Parathyroid adenoma (tissue), 2 donors: ENCODE data around the gene PLCD1.

Source experiments
- H2AFZ ChIP-seq: fragments of 300-600 bp; sonication (generic); one replicate; pipeline ENCODE4 v1.7.0; 2017; ENCODE audit warnings: antibody characterized with exemption, mild to moderate bottlenecking
- H3K27ac ChIP-seq: fragments of 300-600 bp; sonication (generic); one replicate; pipeline ENCODE4 v1.7.0; 2017
- H3K27me3 ChIP-seq: fragments of 300-600 bp; sonication (generic); one replicate; pipeline ENCODE4 v1.7.0; 2017; ENCODE audit warnings: low read length; ENCODE audit not compliant: control insufficient read depth, insufficient read depth
- H3K36me3 ChIP-seq: fragments of 300-600 bp; sonication (generic); one replicate; pipeline ENCODE4 v1.7.0; 2017; ENCODE audit warnings: low read length; ENCODE audit not compliant: control insufficient read depth, insufficient read depth
- H3K4me1 ChIP-seq: fragments of 300-600 bp; sonication (generic); one replicate; pipeline ENCODE4 v1.7.0; 2017; ENCODE audit warnings: control low read depth
- H3K4me2 ChIP-seq: fragments of 300-600 bp; sonication (generic); one replicate; pipeline ENCODE4 v1.7.0; 2017; ENCODE audit warnings: low read length
- H3K4me3 ChIP-seq: fragments of 300-600 bp; sonication (generic); one replicate; pipeline ENCODE4 v1.7.0; 2017; ENCODE audit warnings: low read depth, low read length
- H3K79me2 ChIP-seq: fragments of 300-600 bp; sonication (generic); one replicate; pipeline ENCODE4 v1.7.0; 2017; ENCODE audit warnings: control low read depth
- H3K9ac ChIP-seq: fragments of 300-600 bp; sonication (generic); one replicate; pipeline ENCODE4 v1.7.0; 2017; ENCODE audit warnings: mild to moderate bottlenecking
- H3K9me3 ChIP-seq: fragments of 300-600 bp; sonication (generic); one replicate; pipeline ENCODE4 v1.7.0; 2017; ENCODE audit warnings: low read length; ENCODE audit not compliant: control insufficient read depth
- TF ChIP-seq, protein P1 (sequence below): fragments of 300-600 bp; sonication (generic); IDR thresholded peaks from one replicate; pipeline ENCODE4 v1.7.0; 2017; ENCODE audit warnings: antibody characterized with exemption, mild to moderate bottlenecking
- donor health status: primary hyperparathyroidism.

The PLCD1 gene

DNA sequence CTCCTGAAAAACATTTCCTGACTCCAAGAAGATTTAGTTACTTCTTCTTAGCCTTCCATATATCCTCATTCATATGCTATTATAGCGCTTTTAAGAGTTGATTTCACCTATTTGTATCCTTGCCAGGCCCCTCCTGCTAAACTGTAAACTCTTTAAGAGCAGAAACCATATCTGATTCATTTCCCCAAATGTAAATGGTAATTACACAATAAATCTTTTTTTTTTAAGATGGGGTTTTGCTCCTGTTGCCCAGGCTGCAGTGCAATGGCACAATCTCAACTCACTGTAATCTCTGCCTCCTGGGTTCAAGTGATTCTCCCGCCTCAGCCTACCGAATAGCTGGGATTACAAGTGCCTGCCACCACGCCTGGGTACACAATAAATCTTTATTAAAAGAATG, 14.0 kb upstream of the PLCD1 start:
- H2AFZ ChIP-seq, result no peak overlapping the region

DNA sequence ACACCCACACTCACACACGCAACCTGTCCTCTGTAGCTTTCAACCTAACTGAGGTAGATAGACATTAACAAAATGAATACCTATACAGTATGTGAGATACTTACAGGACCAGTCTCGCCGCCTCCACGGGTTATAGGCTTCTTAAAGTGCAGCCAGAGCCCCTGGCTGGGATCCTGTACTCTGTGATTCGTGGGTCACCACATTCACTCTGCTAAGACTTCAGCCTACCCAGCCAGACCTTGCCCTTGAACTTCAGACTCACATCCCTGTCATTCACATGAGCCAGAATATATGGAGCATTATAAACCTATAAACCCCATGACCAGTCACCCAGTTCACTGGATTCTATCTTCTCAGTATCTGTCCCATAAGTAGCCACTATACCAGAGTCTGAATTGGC, 11.0 kb upstream of the PLCD1 start:
- Histone ChIP-seq H3K9me3 (no peaks in the 10 kb centered on the region), H3K4me2 (no peak overlapping the region), H3K4me1 (no peaks in the 10 kb centered on the region), H3K4me3 (no peak overlapping the region), H3K9ac (no peak overlapping the region), H3K27ac (no peak overlapping the region), H2AFZ (no peak overlapping the region), H3K27me3 (no peaks in the 10 kb centered on the region), H3K36me3 (no peaks in the 10 kb centered on the region), H3K79me2 (no peaks in the 10 kb centered on the region)
- TF ChIP-seq, protein P1, sequence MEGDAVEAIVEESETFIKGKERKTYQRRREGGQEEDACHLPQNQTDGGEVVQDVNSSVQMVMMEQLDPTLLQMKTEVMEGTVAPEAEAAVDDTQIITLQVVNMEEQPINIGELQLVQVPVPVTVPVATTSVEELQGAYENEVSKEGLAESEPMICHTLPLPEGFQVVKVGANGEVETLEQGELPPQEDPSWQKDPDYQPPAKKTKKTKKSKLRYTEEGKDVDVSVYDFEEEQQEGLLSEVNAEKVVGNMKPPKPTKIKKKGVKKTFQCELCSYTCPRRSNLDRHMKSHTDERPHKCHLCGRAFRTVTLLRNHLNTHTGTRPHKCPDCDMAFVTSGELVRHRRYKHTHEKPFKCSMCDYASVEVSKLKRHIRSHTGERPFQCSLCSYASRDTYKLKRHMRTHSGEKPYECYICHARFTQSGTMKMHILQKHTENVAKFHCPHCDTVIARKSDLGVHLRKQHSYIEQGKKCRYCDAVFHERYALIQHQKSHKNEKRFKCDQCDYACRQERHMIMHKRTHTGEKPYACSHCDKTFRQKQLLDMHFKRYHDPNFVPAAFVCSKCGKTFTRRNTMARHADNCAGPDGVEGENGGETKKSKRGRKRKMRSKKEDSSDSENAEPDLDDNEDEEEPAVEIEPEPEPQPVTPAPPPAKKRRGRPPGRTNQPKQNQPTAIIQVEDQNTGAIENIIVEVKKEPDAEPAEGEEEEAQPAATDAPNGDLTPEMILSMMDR, result no peak

More for the DNA sequence above, 14.0 kb upstream of the PLCD1 start:
- Histone ChIP-seq H3K27me3 (no peaks in the 10 kb centered on the region), H3K4me2 (no peak overlapping the region), H3K4me1 (no peaks in the 10 kb centered on the region), H3K4me3 (no peak overlapping the region), H3K9ac (no peak overlapping the region), H3K9me3 (no peaks in the 10 kb centered on the region), H3K79me2 (no peaks in the 10 kb centered on the region), H3K36me3 (no peaks in the 10 kb centered on the region), H3K27ac (no peak overlapping the region)
- TF ChIP-seq, protein P1, result no peak

DNA sequence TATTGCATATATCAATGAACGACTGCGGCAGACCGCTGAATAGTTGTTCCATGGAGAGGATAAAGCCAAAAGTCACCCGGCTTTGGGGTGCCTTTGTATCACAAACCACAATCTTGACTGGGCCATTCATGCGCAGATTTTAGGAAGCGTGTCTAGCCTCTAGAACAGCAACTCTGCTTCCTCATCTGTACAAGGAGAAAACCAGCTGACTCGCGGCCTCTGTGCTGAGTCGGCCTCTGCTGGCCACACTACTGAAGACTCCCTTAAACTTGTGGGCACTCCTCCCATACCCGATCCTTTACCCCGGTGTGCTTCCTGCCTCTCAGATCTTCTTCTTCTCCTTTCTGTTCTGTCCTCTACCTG, 10.4 kb upstream of the PLCD1 start:
- Histone ChIP-seq H3K27me3 (no peaks in the 10 kb centered on the region), H3K9ac (no peak overlapping the region), H3K4me1 (no peaks in the 10 kb centered on the region), H3K9me3 (no peaks in the 10 kb centered on the region), H3K27ac (no peak overlapping the region), H2AFZ (peak overlapping the region; percentile 62), H3K4me3 (no peak overlapping the region), H3K4me2 (peak overlapping the region; percentile 53), H3K36me3 (no peaks in the 10 kb centered on the region), H3K79me2 (no peaks in the 10 kb centered on the region)
- TF ChIP-seq, protein P1, result no peak

DNA sequence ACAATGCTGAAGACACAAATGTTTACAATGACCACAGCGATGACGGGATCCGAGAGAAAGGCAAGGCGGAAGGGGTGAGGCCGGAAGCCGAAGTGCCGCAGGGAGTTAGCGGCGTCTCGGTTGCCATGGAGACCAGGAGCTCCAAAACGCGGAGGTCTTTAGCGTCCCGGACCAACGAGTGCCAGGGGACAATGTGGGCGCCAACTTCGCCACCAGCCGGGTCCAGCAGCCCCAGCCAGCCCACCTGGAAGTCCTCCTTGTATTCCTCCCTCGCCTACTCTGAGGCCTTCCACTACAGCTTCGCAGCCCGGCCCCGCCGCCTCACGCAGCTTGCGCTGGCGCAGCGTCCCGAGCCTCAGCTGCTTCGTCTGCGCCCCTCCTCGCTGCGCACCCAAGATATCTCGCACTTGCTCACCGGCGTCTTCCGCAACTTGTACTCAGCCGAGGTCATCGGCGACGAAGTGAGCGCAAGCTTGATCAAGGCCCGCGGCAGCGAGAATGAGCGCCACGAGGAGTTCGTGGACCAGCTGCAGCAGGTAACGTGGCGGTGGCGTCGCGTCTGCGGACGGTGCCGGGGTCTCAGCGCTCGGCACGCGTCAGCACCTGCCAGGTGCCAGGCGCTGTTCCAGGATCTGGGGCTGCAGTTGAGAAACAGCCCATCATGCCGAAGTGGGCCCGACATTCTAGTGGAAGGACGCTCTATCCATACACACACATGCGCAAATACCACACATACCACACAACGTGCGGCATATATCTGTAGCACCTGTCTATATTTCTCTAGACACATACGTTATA, 9.9 kb upstream of the PLCD1 start, which contains the start of gene DLEC1:
DLEC1 (plus strand) TSS at position 108 of the 798 bp plus-strand sequence; CDS start at position 126, 18 bp downstream.
- no peak within 1 kb of the TSS for H3K27ac ChIP-seq
- no peaks in the 10 kb centered on the region for H3K27me3 ChIP-seq
- H3K36me3 ChIP-seq, result no peaks in the 10 kb centered on the region
- TF ChIP-seq, protein P1, result no peak
- no peak within 1 kb of the TSS for H3K9ac ChIP-seq
- H3K4me1 ChIP-seq, result no peaks in the 10 kb centered on the region
- peak within 1 kb of the TSS; percentile 53 for H3K4me2 ChIP-seq
- H3K79me2 ChIP-seq, result no peaks in the 10 kb centered on the region
- peak within 1 kb of the TSS; percentile 5 for H3K4me3 ChIP-seq
- peak within 1 kb of the TSS; percentile 62 for H2AFZ ChIP-seq
- H3K9me3 ChIP-seq, result no peaks in the 10 kb centered on the region

DNA sequence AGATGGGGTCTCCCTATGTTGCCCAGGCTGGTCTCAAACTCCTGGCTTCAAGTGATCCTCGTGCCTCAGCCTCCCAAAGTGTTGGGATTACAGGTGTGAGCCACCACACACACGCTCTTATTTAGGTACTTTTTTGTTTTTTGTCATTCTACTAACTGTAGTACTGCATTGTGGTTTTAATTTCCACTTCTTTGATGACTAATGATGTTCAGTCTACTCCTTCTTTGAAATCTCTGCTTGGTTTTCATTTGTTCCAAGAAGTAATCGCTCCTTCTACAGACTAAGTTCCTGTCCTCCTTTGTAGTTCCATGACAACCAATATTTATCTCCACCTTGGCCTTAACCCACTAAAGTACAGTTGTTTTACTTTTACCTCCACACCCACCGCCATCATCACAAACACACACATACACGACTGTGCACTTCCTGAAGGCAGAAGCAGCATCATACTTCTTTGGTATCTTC, 9.0 kb upstream of the PLCD1 start:
- Histone ChIP-seq H3K4me3 (no peak overlapping the region), H3K27ac (no peak overlapping the region), H3K36me3 (no peaks in the 10 kb centered on the region), H3K4me2 (no peak overlapping the region), H3K27me3 (no peaks in the 10 kb centered on the region), H3K9ac (no peak overlapping the region), H2AFZ (no peak overlapping the region), H3K79me2 (no peaks in the 10 kb centered on the region), H3K4me1 (no peaks in the 10 kb centered on the region), H3K9me3 (no peaks in the 10 kb centered on the region)
- TF ChIP-seq, protein P1, result no peak
